ENCODE results near the gene C12orf60.

C12orf60 gene

GRCh38 chr12:14853961-14854360, 50.5 kb downstream of the C12orf60 start:
- no peak for TF ChIP-seq CTCF (IDR thresholded peaks at IDR 0.05; ENCODE audit: insufficient read depth, missing control alignments)
- no peak for DNase-seq (ENCODE audit: insufficient read length, low spot score)
- FAIRE-seq: no peak

GRCh38 chr12:14854586-14855183, 51.2 kb downstream of the C12orf60 start:
- TF ChIP-seq CTCF (IDR thresholded peaks at IDR 0.05; ENCODE audit: insufficient read depth, missing control alignments): no peak
- no peak for FAIRE-seq
- DNase-seq (ENCODE audit: insufficient read length, low spot score): no peak

GRCh38 chr12:14858513-14858912, 55.0 kb downstream of the C12orf60 start:
- FAIRE-seq: no peak

GRCh38 chr12:14860490-14860889, 57.0 kb downstream of the C12orf60 start:
- DNase-seq (ENCODE audit: insufficient read length, low spot score) (no peak), FAIRE-seq (no peak)
- no peak for TF ChIP-seq CTCF (IDR thresholded peaks at IDR 0.05; ENCODE audit: insufficient read depth, missing control alignments)

More at GRCh38 chr12:14858513-14858912, 55.0 kb downstream of the C12orf60 start:
- no peak for TF ChIP-seq CTCF (IDR thresholded peaks at IDR 0.05; ENCODE audit: insufficient read depth, missing control alignments)
- no peak for DNase-seq (ENCODE audit: insufficient read length, low spot score)

GRCh38 chr12:14868916-14869506, 65.5 kb downstream of the C12orf60 start:
- no peak for DNase-seq (ENCODE audit: insufficient read length, low spot score)
- no peak for FAIRE-seq
- TF ChIP-seq CTCF (IDR thresholded peaks at IDR 0.05; ENCODE audit: insufficient read depth, missing control alignments): no peak

- no peak for FAIRE-seq
- DNase-seq (ENCODE audit: insufficient read length, low spot score): no peak
- no peak for TF ChIP-seq CTCF (IDR thresholded peaks at IDR 0.05; ENCODE audit: insufficient read depth, missing control alignments)
Observed at GRCh38 chr12:14871247-14871646, 67.8 kb downstream of the C12orf60 start.

GRCh38 chr12:14871886-14872285, 68.4 kb downstream of the C12orf60 start:
- TF ChIP-seq CTCF (IDR thresholded peaks at IDR 0.05; ENCODE audit: insufficient read depth, missing control alignments): no peak
- FAIRE-seq (no peak), DNase-seq (ENCODE audit: insufficient read length, low spot score) (no peak)

Data from D721Med (cell line).